ENCODE data around the gene MAN1C1.

MAN1C1 gene

GRCh38 chr1:25614501-25615171 is 2.0 kb upstream of the MAN1C1 start:
- no peak for DNase-seq (ENCODE audit: low read depth)

DNA sequence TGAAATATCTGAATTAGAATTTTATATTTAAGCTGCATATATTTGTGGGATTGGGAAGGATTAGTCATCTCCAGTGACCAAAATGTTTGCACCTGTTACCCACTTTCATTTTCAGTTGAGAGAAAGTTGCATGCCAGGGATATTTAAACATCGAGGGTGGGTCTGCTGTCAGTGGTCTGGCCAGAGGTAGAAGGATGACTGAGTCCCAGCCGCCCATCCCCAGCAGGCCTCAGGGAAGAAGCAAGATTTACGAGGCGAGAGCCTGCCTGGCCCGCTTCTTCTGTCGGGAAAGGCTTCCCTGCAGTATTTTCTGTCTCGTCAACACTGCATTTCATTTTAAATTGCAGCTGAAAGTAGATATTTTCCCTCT is 1.4 kb upstream of the MAN1C1 start:
- no peak for DNase-seq (ENCODE audit: low read depth)

GRCh38 chr1:25615563-25616094 is 962 bp upstream of the MAN1C1 start:
- no peak for DNase-seq (ENCODE audit: low read depth)

DNA sequence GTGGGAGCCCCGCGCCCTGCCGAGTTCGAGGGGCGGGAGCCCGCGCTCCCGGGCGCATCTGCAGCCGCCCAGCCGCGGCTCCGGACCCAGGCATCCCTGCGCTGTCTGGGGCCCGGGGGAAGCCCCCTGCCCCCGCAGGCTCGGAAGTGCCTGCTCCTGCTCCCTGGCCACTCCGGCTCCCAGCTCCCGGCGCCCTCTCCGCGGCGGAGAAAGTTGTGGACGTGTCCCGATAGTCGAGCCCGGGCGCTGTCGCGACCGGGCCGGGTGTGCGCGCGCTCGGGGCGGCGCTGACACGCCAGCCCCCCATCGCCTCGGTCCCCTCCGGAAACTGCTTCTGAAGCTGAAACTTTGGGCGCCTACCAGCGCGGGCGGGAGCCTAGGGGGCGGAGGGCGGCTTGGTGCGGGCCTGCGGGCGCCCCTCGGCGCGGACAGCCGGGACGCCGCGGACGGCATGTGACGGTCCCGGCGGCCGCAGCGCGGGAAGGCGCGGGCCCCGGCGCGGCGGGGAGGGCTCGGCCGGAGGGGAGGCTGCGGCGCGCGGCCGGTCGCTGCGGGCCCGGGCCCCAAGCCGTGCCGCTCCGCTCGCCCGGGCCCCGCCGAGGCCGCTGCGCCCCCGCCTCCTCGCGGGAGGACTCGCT is 515 bp downstream of the MAN1C1 start:
- no peak for DNase-seq (ENCODE audit: low read depth)

DNA sequence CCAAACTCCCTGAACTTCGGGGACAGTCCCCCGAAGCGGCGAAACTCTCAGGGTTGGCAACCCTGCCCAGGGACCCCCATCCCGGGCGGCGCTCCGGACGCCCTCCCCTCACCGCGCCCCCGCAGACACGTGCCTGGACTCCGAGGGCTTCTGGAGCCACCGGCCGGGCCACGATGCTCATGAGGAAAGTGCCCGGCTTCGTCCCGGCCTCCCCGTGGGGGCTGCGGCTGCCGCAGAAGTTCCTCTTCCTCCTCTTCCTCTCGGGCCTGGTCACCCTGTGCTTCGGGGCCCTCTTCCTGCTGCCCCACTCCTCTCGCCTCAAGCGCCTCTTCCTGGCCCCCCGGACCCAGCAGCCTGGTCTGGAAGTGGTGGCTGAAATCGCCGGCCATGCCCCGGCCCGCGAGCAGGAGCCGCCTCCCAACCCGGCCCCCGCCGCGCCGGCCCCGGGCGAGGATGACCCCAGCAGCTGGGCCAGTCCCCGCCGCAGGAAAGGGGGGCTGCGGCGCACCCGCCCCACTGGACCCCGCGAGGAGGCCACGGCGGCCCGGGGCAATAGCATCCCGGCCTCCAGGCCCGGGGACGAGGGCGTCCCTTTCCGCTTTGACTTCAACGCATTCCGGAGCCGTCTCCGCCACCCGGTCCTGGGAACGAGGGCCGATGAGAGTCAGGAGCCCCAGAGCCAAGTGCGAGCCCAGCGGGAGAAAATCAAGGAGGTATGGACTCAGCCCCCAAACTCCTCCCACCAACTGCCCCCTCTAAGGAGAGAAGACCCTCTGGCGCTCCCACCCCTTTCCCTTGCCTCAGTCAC is 1.2 kb downstream of the MAN1C1 start:
- DNase-seq (ENCODE audit: low read depth), result no peak

DNA sequence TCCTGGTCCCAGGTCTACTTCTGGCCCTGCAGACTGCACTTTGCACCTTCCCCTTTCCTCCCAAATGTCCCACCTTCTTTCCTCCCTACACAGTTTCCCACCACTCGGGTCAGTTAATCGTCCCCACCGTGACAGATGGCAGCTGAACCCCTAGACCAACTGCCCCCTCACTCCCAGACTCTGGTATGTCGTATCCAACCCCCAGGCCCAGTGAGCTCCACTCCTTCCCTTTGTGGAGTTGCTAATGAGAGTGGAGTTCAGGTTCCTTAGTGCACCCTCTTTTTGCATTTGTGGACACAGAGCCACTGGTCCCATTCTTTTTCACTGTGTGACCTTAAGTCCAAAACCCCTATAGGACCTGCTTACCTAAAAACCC is 1.8 kb downstream of the MAN1C1 start:
- DNase-seq (ENCODE audit: low read depth), result no peak

- peak; percentile 36 for DNase-seq (ENCODE audit: low read depth)
These were observed 2.7 kb downstream of the MAN1C1 start for GRCh38 chr1:25619101-25619890.

GRCh38 chr1:25620211-25620610 is 3.6 kb downstream of the MAN1C1 start:
- no peak for DNase-seq (ENCODE audit: low read depth)

- DNase-seq (ENCODE audit: low read depth), result no peak
These were observed 4.2 kb downstream of the MAN1C1 start for GRCh38 chr1:25620701-25621350.

DNA sequence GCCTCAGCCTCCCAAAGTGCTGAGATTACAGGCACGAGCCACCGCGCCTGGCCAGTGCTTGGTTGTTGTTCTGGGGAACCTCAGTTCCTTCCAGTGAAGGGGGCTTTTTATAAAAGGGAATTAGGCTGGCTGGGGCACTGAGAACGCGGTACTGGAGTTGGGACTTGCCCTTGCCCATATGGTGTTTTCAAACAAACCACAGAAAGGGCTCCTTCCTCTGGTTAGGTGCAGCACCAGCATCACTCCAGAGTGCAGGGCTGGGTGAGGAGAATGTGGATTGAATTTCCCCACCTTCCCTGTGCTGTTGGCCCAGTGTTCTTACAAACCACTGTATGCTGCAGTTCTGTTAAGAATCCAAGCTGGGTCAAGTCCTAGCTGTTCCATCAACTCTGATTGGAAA is 5.3 kb downstream of the MAN1C1 start:
- DNase-seq (ENCODE audit: low read depth), result no peak

- no peak for DNase-seq (ENCODE audit: low read depth)
These were observed 5.9 kb downstream of the MAN1C1 start for GRCh38 chr1:25622531-25622930.

GRCh38 chr1:25623007-25623406 is 6.4 kb downstream of the MAN1C1 start:
- DNase-seq (ENCODE audit: low read depth), result no peak

GRCh38 chr1:25623731-25624130 is 7.1 kb downstream of the MAN1C1 start:
- no peak for DNase-seq (ENCODE audit: low read depth)

DNA sequence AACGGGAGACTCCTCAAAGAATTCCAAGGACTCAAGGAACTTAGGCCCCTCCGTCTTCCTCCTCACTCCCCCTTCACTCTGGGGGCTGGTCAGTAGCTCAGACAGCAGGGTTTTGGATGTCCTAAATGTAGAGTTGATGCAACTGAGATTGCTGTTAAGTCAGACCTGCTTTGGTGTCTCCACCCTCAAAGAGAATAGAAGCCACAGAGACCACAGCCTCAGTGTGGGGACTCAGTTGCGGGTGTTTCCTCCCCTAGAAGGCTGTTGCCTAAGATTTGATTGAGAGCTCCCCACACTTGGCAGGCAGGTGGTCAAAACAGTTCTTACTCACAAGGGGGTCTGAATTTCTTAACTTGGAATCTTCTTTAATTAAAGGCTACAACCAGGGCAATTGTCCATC is 7.6 kb downstream of the MAN1C1 start:
- DNase-seq (ENCODE audit: low read depth), result no peak

GRCh38 chr1:25624604-25625003 is 8.0 kb downstream of the MAN1C1 start:
- DNase-seq (ENCODE audit: low read depth), result no peak

GRCh38 chr1:25626018-25626417 is 9.4 kb downstream of the MAN1C1 start:
- no peak for DNase-seq (ENCODE audit: low read depth)

DNA sequence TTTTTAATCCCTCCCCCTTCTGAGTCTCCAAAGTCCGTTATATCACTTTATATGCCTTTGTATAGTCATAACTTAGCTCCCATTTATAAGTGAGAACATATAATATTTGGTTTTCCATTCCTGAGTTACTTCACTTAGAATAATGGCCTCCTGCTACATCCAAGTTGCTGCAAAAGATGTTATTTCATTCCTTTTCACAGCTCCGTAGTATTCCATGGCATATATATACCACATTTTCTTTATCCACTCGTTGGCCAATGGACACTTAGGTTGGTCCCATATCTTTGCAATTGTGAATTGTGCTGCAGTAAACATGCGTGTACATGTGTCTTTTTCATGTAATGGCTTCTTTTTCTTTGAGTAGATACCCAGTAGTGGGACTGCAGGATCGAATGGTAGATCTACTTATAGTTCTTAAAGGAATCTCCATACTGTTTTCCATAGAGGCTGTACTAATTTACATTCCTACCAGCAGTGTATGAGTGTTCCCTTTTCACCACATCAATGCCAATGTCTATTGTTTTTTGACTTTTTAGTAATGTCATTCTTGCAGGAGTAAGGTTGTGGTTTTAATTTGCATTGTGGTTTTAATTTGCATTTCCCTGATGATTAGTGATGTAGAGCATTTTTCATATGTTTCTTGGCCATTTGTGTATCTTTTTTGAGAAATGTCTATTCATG is 12.3 kb downstream of the MAN1C1 start:
- no peak for DNase-seq (ENCODE audit: low read depth)

GRCh38 chr1:25629836-25630235 is 13.2 kb downstream of the MAN1C1 start:
- no peak for DNase-seq (ENCODE audit: low read depth)

- no peak for DNase-seq (ENCODE audit: low read depth)
These were observed 15.3 kb downstream of the MAN1C1 start for GRCh38 chr1:25631750-25632485.

- no peak for DNase-seq (ENCODE audit: low read depth)
These were observed 17.5 kb downstream of the MAN1C1 start for GRCh38 chr1:25634066-25634465.
